OCI-LY1 (cell line): ENCODE data around the gene PPP2R2C.

Experiments used
- H2AFZ ChIP-seq: fragments of 200-600 bp; sonication (generic), shearing (Covaris generic); 2 replicates; pipeline ENCODE4 v1.6.0; 2014; ENCODE audit warnings: antibody characterized with exemption, mild to moderate bottlenecking, low read length
- H3F3A ChIP-seq: fragments of 200-600 bp; sonication (generic), shearing (Covaris generic); 2 replicates; pipeline ENCODE4 v1.6.0; 2014; ENCODE audit warnings: mild to moderate bottlenecking, antibody characterized with exemption, low read length, moderate library complexity; ENCODE audit not compliant: insufficient read depth
- H3K27ac ChIP-seq: fragments of 200-600 bp; sonication (generic); 2 replicates; pipeline ENCODE4 v1.5.1; 2014; ENCODE audit warnings: low read length, mixed run types, mild to moderate bottlenecking, low read depth; ENCODE audit not compliant: poor library complexity, severe bottlenecking
- H3K27me3 ChIP-seq: fragments of 200-600 bp; sonication (generic); 2 replicates; pipeline ENCODE4 v1.6.0; 2014; ENCODE audit warnings: antibody characterized with exemption, mild to moderate bottlenecking, low read length, moderate library complexity; ENCODE audit not compliant: insufficient read depth
- H3K36me3 ChIP-seq: fragments of 200-600 bp; sonication (generic); 2 replicates; pipeline ENCODE4 v1.6.1; 2014; ENCODE audit warnings: mild to moderate bottlenecking, antibody characterized with exemption, low read length, moderate library complexity, mixed read lengths; ENCODE audit not compliant: insufficient read depth
- H3K4me1 ChIP-seq: fragments of 200-600 bp; sonication (generic); 2 replicates; pipeline ENCODE4 v1.5.1; 2014; ENCODE audit warnings: mild to moderate bottlenecking, low read length, moderate library complexity; ENCODE audit not compliant: insufficient read depth, severe bottlenecking
- H3K4me2 ChIP-seq: fragments of 200-600 bp; sonication (generic), shearing (Covaris generic); 2 replicates; pipeline ENCODE4 v1.6.1; 2014; ENCODE audit warnings: low read length
- H3K4me3 ChIP-seq: fragments of 200-600 bp; sonication (generic); 2 replicates; pipeline ENCODE4 v1.5.1; 2014; ENCODE audit warnings: low read length, low read depth, mild to moderate bottlenecking, mixed read lengths; ENCODE audit not compliant: poor library complexity, severe bottlenecking
- H3K79me2 ChIP-seq: fragments of 200-600 bp; shearing (Covaris generic); 2 replicates; pipeline ENCODE4 v1.6.1; 2016; ENCODE audit warnings: mixed run types, low read length, mixed read lengths; ENCODE audit not compliant: insufficient read depth
- H3K9ac ChIP-seq: fragments of 200-600 bp; sonication (generic), shearing (Covaris generic); 2 replicates; pipeline ENCODE4 v1.6.1; 2014; ENCODE audit warnings: mild to moderate bottlenecking, low read length, mixed read lengths
- H3K9me2 ChIP-seq: fragments of 200-600 bp; sonication (generic), shearing (Covaris generic); 2 replicates; pipeline ENCODE4 v1.6.1; 2014; ENCODE audit warnings: low read depth, mild to moderate bottlenecking, low read length, mixed read lengths
- H3K9me3 ChIP-seq: fragments of 200-600 bp; shearing (Covaris generic); 2 replicates; pipeline ENCODE4 v1.6.1; 2014; ENCODE audit warnings: low read length, mixed read lengths
- H4K20me1 ChIP-seq: fragments of 200-600 bp; sonication (generic), shearing (Covaris generic); 2 replicates; pipeline ENCODE4 v1.6.0; 2016; ENCODE audit warnings: mild to moderate bottlenecking, low read length; ENCODE audit not compliant: insufficient read depth
- EZH2 ChIP-seq: fragments of 200-600 bp; sonication (generic), shearing (Covaris generic); IDR thresholded peaks from 2 replicates; pipeline ENCODE4 v1.8.0; 2017; ENCODE audit warnings: borderline replicate concordance, mixed run types, mild to moderate bottlenecking, antibody characterized with exemption, low read length, moderate library complexity, mixed read lengths
- TF ChIP-seq, protein P1 (sequence below): fragments of 200-600 bp; sonication (generic), shearing (Covaris generic); IDR thresholded peaks from 2 replicates; pipeline ENCODE4 v1.5.1; 2017; ENCODE audit warnings: mild to moderate bottlenecking, antibody characterized with exemption, low read length, moderate library complexity, mixed read lengths

The PPP2R2C gene

DNA sequence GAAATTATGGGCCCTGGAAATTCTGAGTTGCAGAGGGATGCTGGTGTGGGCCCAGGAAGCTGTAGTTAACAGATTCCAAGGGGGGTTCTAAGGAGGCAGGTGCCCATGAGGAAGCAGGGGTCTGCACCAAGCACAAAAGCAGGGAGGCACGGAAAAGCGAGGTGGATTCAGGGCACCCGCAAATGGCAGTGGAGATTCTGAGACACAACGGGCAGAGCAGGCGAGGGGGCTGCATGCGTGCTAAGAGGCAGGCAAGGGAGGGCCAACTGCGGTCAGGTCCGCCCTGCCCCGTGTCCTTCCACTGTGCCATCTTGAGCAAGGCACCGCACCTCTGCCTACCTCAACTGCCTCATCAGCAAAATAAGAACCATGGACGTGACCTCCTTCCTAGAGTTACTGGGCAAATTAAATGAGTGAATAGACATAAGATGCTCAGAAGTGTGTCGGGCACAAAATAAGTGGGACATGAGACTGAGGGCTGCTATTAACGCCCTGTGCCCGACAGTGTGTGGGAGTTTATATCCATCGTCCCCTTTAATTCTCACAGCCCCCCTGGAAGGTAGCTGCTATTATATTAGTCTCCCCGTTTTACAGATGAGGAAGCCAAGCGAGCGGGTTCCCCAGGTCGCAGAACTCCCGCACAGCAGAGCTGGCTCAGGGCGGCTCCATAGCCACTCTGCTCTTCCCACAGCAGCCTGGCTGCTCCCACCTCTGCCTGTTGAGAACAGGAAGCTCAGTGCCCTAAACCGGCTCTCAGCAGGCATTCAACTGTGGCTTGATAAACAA lies 67.6 kb downstream of the PPP2R2C start:
- no peaks in the 10 kb centered on the region for H3K79me2 ChIP-seq
- no peak overlapping the region for H3K4me3 ChIP-seq
- H3K4me2 ChIP-seq: no peak overlapping the region
- no peaks in the 10 kb centered on the region for H3F3A ChIP-seq
- no peaks in the 10 kb centered on the region for H3K9me3 ChIP-seq
- no peak overlapping the region for H3K9ac ChIP-seq
- H3K27me3 ChIP-seq: no peaks in the 10 kb centered on the region
- H3K4me1 ChIP-seq: no peaks in the 10 kb centered on the region
- H2AFZ ChIP-seq: no peak overlapping the region
- H3K27ac ChIP-seq: no peak overlapping the region
- TF ChIP-seq, protein P1, sequence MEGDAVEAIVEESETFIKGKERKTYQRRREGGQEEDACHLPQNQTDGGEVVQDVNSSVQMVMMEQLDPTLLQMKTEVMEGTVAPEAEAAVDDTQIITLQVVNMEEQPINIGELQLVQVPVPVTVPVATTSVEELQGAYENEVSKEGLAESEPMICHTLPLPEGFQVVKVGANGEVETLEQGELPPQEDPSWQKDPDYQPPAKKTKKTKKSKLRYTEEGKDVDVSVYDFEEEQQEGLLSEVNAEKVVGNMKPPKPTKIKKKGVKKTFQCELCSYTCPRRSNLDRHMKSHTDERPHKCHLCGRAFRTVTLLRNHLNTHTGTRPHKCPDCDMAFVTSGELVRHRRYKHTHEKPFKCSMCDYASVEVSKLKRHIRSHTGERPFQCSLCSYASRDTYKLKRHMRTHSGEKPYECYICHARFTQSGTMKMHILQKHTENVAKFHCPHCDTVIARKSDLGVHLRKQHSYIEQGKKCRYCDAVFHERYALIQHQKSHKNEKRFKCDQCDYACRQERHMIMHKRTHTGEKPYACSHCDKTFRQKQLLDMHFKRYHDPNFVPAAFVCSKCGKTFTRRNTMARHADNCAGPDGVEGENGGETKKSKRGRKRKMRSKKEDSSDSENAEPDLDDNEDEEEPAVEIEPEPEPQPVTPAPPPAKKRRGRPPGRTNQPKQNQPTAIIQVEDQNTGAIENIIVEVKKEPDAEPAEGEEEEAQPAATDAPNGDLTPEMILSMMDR: no peak
- TF ChIP-seq EZH2: no peak
- H4K20me1 ChIP-seq: no peaks in the 10 kb centered on the region
- no peaks in the 10 kb centered on the region for H3K36me3 ChIP-seq
- no peaks in the 10 kb centered on the region for H3K9me2 ChIP-seq

DNA sequence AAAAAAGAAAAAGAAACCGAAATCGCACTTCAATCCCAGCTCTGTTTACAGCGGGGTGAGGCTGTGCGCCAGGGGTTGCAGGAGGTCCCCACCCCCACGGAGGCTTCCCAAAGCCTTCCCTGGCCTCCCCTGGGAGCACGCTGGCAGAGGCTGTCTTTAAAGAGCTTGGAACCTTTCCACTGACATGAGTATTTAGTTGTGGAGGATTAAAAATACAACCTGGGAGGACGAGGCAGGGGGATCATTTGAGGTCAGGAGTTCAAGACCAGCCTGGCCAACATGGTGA lies 69.1 kb downstream of the PPP2R2C start:
- H3K9me2 ChIP-seq: no peaks in the 10 kb centered on the region
- H3K27ac ChIP-seq: no peak overlapping the region
- no peak overlapping the region for H3K4me3 ChIP-seq
- H3K9me3 ChIP-seq: no peaks in the 10 kb centered on the region
- no peaks in the 10 kb centered on the region for H4K20me1 ChIP-seq
- no peaks in the 10 kb centered on the region for H3F3A ChIP-seq
- H3K36me3 ChIP-seq: no peaks in the 10 kb centered on the region
- no peaks in the 10 kb centered on the region for H3K4me1 ChIP-seq
- no peaks in the 10 kb centered on the region for H3K79me2 ChIP-seq
- H3K4me2 ChIP-seq: no peak overlapping the region
- H2AFZ ChIP-seq: no peak overlapping the region
- TF ChIP-seq, protein P1: no peak
- TF ChIP-seq EZH2: no peak
- no peaks in the 10 kb centered on the region for H3K27me3 ChIP-seq
- H3K9ac ChIP-seq: no peak overlapping the region

DNA sequence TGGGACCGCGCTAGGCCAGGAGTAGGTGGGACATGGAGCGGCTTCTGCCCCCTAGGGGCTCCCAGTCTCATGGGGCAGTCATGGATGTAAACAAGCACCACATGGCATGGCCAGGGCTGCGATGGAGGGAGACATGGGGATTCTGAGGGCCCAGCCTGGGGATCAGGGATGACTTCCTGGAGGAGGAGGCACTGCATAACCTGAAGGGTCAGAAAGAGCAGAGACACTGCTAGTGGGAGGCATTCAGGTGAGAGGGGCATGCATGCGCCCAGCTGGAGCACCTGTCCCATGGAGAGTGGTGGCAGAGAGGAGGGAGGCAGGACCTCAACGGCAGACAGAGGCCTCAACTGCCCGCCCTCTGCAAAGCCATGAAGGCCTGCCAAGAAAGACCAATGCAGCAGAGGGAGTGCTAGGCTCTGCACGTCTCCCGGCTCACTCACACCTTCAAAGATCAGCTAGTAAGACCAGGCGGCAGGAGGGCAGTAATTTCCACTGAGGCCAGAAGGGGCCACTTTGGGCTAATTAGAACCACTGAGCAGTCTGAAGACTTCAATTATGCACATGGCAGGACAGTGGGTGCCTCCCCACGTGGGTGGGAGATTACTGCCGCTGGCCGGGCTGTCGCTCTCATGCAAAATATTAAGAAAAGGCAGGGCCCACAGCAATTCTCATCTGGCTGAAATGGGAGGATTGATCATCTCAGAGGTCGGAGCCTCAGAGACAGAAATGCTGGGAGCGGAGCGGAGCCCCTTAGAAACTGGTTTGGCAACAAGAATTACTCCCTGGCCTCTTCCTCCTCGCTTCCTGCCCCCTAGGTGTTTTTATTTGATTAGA lies 69.6 kb downstream of the PPP2R2C start:
- H3K9ac ChIP-seq: no peak overlapping the region
- no peaks in the 10 kb centered on the region for H3K4me1 ChIP-seq
- no peaks in the 10 kb centered on the region for H3F3A ChIP-seq
- no peak overlapping the region for H3K4me2 ChIP-seq
- no peaks in the 10 kb centered on the region for H3K9me2 ChIP-seq
- no peaks in the 10 kb centered on the region for H3K36me3 ChIP-seq
- no peaks in the 10 kb centered on the region for H3K9me3 ChIP-seq
- H3K4me3 ChIP-seq: no peak overlapping the region
- TF ChIP-seq, protein P1: no peak
- H2AFZ ChIP-seq: no peak overlapping the region
- no peaks in the 10 kb centered on the region for H3K27me3 ChIP-seq
- H4K20me1 ChIP-seq: no peaks in the 10 kb centered on the region
- no peaks in the 10 kb centered on the region for H3K79me2 ChIP-seq
- H3K27ac ChIP-seq: no peak overlapping the region
